GM18499 (cell line): ENCODE results near the gene TPK1.

Experiments used
- ATAC-seq: cut with Tn5 transposase; IDR thresholded peaks from one replicate; pipeline ENCODE4 v1.9.1; 2021; ENCODE audit warnings: moderate number of reproducible peaks; ENCODE audit not compliant: insufficient read depth, unreplicated experiment

TPK1 gene

DNA sequence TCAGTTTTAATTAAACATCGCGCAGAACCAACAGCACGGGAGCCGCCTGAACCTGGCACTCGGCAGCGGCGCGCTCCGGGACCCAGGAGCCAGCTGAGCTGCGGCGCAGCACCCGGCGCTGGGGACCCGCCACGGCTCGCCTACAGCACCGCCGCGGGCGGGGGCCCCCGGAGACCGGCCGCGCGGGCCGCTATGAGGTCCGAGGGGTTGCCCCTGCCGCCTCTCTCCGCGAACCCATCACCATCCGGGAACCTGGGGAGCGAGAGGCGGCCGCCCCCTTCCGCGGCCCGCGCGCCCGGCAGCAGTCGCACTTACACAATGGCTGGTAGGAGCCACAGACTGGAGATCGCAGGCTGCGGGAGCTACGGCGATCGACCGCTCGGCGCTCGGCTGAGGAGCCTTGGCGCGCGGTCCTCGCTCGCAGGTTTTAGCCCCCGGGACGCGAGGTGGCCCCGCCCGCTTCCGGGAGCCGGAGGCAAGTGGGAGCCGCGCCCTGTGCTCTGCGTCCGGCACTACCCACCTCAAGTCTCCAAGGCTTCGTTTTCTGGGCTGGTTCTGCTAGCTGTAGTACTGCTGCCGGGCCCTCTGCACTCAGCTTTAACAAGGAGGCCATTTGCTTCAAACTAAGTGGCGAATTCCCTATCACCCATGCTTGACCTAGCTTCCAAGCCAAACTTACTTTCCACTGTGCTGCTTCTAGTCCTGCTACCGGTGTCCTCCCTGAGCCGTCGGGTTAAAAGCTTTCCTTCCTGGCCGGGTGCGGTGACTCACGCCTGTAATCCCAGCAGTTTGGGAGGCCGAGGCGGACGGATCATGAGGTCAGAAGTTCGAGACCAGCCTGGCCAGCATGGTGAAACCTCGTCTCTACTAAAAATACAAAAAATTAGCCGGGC is at the start of gene TPK1:
Gene TPK1 (minus strand): TSS at position 402 of the 893 bp plus-strand sequence. CDS start 451 bp downstream, outside the sequence.
- peak; percentile 85 for ATAC-seq

DNA sequence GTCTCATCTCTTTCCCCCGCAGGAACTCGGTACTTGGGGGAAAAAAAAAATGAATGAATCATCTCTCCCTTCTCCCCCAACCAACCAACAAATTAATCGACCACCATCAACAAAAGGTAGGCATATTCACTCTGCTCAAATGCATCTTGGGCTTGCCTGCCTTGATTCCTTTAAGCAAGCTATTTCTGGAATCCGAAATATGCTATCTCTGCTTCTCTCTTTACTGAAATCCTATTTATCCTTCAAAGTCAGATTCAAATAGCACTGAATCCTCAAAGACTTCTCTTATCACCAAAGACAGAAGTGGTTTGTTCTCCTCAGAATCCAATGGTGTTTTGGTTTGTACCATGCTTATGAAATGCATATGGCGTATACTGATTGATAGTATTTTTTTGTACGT is 49.6 kb upstream of the TPK1 start:
- ATAC-seq = no peak

DNA sequence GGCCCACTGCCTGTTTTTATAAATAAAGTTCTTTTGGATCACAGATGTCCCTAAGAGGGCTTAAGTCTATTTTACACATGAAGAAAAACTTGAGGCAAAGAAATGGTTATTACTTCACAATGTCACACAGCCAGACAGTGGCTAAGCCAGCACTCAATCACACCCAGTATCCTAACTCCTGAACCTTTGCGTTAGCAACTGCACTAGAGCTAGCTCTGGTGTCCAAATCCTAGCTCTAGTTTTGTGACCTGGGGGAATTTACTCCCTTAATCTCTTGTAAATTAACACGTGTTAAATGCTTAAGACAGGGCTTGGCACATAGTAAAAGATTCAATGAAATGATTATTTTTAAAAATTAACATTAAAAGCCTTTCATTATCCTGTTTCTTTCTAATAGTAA is 49.0 kb upstream of the TPK1 start:
- ATAC-seq = no peak

DNA sequence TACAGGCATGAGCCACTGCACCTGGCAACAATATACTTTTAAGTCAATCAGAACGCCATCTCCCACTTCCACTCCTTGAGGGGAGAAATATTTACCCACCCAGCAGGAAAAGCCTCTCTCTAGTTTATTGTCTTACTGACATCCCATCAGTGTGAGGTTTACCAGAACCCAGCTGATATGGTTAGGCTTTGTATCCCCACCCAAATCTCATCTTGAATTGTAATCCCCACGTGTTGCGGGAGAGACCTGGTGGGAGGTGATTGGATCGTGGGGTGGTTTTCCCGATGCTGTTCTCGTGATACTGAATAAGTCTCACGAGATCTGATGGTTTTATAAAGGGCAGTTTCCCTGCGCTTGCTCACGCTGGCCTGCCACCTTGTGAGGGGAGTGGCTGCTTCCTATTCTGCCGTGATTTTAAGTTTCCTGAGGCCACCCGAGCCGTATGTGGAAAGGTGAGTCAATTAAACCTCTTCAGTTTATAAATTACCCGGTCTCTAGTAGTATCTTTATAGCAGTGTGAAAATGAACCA is 37.5 kb upstream of the TPK1 start:
- no peak for ATAC-seq

DNA sequence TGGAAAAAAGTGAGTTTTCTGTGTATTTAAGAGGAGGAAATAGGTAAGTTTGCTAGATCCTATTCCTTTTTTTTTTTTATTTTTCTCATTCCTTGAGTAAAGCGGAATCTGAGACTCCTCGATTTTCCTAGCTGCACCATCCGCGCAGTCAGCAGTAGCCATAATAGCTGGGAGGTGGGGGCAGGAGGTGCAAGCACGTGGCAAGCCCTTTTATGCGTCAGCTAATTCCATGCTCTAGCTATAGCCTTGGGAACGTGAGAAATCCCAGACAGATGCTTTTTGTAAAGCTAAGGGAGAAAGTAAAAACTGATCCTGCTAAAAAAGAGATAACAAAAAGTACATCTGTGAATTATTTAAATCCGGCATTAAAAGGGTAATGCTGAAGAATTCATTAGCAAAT is 33.2 kb upstream of the TPK1 start:
- no peak for ATAC-seq

DNA sequence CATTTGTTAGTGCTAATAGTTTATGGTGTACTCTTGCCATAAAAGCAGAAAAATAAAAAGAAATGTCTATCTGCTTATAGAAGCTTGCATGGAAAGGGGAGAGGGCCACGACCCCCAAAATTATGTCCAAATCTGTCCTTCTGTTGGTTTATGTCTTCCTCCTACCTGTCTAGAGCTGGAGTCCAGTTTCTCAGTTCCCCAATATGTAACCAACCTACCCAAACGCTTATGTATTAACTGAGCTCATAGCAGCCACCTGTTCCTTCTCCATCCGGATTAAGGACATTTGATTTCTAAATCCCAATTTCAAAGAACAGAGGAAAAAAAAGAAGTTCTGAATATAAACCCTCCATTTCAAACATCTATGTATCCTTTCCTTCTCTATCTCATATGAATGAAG is 30.3 kb upstream of the TPK1 start:
- ATAC-seq = no peak

DNA sequence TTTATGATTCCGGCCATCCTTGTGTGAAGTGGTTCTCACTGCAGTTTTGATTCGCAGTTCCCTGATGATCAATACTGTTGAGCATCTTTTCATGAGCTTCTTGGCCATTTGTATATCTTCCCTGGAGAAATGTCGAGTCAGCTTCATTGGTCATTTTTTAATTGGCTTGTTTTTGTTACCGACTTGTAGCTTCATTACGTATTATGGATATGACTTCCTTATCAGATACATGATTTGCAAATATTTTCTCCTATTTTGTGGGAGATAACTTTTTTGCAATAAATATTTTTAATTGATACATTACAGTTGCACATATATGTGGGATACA is 27.4 kb upstream of the TPK1 start:
- no peak for ATAC-seq

DNA sequence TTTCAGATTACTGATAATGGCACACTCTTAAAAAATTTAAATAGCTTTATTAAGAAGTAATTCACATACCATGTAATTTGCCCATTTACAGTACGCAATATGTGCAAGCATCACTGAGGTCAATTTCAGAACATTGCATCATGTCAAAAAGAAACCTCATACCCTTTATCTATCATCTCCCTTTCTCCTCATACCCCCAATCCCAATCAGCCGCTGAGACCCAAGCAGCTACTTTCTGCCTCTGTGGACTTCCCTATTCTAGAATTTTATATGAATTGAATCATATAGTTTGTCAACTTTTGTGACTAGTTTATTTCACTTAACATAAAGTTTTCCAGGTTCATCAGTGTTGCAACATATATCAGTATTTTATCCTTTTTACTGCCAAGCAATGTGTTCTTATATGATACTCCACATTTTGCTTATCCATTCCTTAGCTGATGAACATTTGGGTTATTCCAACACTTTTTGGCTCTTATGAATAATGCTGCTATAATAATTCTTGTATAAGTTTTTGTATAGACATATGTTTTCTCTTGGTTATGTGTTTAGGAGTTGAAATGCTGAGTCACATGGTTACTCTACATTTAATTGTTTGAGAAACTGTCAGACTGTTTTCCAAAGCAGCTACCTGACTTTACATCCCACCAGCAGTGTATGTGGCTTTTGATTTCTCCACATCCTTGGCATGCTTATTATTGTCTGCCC is 26.9 kb upstream of the TPK1 start:
- no peak for ATAC-seq

DNA sequence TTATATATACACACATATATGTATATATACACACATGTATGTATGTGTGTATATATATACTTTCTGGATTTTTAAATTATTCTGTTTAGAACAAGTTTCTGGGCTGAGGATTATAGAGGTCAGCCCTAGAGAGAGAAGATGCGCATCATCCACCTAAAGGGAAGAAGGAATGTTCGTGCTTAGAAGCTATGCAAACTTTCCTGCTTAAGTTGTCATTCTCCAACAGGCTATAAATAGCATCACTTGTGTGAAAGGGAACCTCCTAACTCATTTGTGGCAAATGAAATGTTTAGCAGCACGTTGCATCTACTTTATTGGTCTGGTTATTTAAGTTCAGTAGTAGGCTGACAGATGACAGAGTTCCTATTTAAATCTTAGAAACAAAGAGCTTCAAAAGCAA is 23.9 kb upstream of the TPK1 start:
- ATAC-seq = no peak

DNA sequence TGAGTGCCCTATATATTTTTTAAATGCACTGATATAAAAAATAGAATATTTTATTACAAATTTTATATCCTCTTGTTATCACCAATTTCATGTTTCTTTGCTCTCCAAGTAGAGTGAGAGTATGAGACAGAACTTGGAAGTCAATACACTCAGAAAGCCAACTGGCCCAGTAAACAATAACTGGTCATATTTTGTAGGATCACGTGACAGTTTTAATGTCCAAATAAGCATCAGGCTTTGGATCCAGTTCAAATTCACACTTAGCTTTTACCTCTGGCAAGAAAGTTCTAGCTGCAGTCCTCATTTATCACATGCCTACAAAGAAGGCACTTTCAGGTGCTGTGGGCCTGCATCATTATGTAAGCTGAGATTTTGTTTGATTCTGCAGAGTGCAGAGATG is 21.6 kb upstream of the TPK1 start:
- no peak for ATAC-seq

DNA sequence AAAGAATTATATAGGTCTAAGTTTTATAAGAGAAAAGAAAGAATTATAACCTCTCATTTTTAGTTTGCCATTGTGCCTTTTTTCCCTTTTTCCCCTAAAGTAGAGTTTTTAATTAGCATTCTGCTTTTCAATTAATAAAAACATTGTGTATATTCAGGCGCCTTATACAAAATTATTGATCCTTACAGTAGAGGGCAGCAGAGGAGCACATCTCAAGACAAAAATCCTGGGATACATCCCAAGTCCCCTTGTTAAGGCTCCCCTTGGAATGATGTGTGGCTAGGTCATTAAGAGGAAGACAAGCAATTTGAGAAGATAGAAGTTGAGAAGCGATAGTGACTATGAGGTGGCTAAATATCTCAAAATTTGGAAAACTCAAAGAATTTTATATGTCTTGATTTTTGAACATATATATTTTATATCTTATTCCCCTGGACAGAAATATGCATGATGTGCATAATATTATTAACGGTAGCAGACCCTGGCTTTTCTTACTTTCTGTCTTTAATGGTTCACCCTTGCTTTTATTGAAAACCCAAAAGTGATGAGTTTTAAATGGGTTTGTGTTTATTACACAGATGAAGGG is 19.1 kb upstream of the TPK1 start:
- ATAC-seq = no peak

DNA sequence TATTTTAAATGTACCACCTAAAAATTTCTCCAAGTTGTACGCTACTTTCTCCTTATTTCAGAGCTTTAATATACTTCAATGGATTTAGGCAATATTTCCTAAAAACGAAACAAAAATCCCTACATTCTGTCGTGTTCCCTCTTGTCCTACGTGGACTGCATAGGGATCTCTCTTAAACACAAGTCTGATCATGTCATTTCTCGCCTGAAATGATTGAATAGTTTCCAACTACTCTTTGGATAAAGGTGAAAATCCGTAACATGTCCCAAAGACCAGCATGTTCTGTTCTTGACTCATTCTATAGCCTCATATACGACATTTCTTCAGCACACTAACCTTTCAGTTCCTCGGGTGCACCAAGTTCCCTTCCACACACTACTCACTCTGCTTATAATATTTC is 17.7 kb upstream of the TPK1 start:
- ATAC-seq = no peak

DNA sequence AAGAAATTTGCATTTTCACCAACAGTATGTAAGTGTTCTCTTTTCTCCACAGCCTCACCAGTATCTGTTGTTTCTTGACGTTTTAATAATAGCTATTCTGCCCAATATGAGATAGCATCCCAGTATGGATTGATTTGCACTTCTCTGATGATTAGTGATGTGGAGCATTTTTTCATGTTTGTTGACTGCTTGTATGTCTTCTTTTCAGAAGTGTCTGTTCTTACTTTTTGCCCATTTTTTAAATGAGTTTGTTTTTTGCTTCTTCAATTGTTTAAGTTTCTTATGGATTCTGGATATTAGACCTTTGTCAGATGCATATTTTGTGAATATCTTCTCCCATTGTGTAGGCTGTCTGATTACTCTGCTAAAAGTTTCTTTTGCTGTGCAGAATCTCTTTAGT is 12.2 kb upstream of the TPK1 start:
- no peak for ATAC-seq

DNA sequence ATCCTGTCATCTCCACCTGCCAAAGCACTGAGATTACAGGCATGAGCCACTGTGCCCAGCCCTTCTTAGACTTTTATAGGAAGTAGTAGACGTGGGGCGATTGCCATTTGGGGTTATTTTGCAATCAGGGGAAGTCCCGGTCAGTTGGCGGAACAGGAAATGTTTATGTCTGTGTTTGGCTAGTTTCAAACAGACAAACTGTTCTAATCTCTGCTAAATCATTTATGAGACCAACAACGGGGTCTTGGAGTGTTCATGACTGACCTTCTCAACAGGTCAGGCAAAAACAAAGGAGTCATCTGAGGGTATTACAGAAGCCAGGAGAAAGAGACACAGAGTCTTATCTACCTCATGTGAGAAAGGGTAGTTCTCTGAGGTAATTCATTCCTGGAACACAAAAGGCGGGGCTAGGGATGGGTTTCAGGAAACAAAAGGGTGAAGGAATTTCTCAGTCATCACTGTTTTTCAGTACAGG is 6.6 kb upstream of the TPK1 start:
- peak; percentile 82 for ATAC-seq

DNA sequence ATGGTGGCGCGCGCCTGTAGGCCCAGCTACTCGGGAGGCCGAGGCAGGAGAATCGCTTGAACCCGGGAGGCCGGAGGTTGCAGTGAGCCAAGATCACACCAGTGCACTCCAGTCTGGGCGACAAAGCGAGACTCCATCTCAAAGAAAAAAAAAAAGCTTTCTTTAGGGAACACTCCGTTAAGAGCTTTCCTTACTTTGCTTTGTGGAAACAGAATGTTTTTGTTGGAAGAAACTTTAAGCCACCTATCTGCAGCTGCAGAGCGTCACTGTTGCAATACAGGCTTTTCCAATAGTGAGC is 641 bp upstream of the TPK1 start:
- no peak for ATAC-seq

DNA sequence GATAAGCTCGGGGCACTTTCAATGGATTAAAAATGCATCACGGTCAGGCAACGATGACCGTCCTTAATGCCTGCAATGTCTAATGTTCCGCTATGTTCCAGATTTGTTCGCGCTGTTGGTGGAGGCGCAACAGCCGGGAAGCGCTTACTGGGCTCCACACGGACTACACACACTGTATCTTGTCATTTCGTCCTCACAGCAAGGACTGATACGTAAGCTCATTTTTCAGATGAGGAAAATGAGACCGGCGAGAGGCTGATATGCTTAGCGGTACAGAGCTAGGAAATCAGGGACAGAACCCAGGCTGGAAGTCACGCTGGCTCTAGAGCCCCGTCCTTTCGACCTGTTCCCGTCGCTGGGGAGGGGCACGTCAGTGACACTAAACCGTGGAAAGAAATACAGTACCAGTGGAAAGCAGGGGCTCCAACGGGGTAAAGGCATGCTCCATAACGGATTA is 670 bp downstream of the TPK1 start:
- peak; percentile 24 for ATAC-seq

DNA sequence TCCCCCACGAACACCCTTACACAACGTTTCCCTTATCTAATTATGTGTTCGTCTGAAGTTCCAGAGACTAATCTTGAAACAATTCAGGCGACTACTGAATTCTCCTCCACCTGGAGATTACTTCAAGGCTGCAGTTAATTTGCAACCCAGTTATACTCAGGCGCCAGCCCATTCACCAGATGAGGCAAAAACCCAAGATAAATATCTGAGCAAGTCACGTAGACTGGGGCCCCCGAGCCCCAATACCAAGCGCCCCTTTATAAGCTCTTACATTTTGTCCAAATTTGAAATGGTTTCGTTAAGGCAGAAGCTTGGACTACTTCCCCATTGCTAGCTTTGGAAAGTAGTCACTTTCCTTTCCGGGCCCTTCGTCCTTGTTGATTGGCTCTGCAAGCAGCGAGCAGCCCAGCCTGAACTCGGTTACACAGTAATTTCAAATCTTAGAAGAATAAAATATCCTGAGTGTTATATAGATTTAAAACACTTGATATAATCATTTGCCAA is 1.2 kb downstream of the TPK1 start:
- peak; percentile 29 for ATAC-seq

DNA sequence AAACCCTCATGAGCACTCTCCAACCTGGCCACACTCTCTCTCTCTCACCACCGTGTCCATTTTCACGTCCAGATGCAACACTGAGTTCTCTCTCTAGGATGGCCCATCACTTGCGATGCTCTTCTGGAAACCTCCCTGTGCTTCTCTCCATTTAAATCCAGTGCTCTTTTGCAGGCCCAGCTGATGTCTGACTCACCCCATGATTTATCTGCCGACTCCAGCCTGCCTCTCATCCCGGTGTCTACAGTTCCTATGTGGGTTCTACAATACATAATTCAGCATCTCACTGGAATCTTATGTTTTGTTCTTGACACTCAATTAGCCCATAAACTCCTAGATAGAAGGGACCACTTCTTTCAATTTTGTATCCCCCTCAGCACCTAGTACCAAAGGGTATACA is 5.0 kb downstream of the TPK1 start:
- no peak for ATAC-seq

DNA sequence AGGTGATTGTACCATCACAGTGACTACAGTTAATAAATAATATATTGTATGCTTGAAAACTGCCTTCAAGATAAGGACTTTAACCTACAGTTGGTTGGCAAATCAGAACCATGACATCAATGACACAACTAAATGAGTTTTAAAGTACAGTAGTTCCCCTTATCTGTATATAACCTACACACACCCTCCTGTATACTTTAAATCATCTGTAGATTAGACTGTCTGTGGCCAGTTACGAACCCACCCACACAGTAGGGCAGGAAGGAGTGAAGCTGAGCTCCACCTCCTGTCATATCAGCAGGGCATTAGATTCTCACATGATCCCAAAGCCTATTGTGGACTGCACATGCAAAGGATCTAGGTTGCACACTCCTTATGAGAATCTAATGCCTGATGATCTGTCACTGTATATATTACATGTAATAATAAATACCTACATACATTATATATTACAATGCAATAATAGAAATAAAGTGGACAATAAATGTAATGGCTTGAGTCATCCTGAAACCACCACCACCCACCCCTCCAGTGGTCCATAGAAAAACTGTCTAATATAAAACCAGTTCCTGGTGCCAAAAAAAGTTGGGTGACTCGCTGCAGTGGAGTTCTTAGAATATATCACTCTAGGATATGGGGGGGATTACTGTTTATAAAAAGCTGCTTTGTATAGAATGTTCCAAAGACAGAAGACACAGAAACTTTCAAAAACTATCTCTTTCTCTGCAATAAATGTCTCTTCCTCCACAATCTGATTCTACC is 5.6 kb downstream of the TPK1 start:
- no peak for ATAC-seq

DNA sequence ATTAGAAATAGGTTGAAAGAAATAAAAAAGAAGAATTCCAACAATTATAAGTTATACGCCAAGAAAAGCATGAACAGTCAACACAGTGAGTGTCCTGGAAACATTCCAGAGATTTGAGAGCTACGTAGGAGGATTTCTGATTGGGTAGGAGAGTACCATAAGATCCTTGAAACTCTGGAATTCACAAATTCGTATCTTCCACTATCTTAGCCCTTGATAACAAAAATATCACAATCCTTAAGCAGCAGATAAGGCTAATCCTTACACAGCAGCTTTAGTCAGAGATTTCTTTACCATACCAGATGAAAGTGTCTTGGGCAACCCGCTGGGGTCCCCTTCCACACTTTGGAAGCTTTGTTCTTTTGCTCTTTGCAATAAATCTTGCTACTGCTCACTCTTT is 8.2 kb downstream of the TPK1 start:
- ATAC-seq = no peak
